Vagina (tissue), 2 donors: ENCODE measurements around the gene RFTN1.

Source experiments
- POLR2AphosphoS5 ChIP-seq, 2 donors: sonication (generic); formaldehyde crosslinking; IDR thresholded peaks; one replicate each; pipeline ENCODE4 v1.9.0; 2017; ENCODE audit warnings: antibody characterized with exemption in 2 of 2, mild to moderate bottlenecking in 2 of 2, low read depth in 1 of 2; ENCODE audit not compliant: insufficient read depth in 1 of 2
- TF ChIP-seq, protein P1 (sequence below), 3 experiments: fragments of 450-650 bp in 2 of 3; fragments of 200-600 bp in 1 of 3; sonication (generic) in 1 of 3; IDR thresholded peaks; one replicate each; pipeline ENCODE4 v1.5.1; 2017 to 2019; ENCODE audit warnings: antibody characterized with exemption in 3 of 3, mild to moderate bottlenecking in 2 of 3, moderate library complexity in 2 of 3

DNA sequence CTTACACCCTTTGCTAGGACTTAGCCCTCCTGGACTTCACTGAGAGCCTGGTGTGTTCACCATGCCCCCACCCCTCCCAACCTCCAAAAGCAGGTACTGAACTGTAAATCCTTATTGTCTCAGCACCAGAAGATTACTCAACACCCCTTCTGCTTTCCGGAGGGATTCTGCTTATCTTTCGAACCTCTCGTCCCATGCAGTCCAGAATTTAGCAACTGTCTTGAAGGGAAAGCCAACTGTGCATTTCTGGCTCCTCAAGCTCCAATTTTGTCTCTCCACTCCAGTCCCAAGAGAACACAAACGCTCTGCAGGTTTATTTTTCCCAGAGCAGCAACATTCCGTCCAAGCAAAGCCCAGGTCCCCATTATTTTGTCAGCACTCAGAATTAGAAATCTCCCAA, 49.6 kb downstream of the RFTN1 start:
- TF ChIP-seq, protein P1, sequence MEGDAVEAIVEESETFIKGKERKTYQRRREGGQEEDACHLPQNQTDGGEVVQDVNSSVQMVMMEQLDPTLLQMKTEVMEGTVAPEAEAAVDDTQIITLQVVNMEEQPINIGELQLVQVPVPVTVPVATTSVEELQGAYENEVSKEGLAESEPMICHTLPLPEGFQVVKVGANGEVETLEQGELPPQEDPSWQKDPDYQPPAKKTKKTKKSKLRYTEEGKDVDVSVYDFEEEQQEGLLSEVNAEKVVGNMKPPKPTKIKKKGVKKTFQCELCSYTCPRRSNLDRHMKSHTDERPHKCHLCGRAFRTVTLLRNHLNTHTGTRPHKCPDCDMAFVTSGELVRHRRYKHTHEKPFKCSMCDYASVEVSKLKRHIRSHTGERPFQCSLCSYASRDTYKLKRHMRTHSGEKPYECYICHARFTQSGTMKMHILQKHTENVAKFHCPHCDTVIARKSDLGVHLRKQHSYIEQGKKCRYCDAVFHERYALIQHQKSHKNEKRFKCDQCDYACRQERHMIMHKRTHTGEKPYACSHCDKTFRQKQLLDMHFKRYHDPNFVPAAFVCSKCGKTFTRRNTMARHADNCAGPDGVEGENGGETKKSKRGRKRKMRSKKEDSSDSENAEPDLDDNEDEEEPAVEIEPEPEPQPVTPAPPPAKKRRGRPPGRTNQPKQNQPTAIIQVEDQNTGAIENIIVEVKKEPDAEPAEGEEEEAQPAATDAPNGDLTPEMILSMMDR (IDR thresholded peaks at IDR 0.05), result no peak
- no peak for TF ChIP-seq POLR2AphosphoS5 (IDR thresholded peaks at IDR 0.05; ENCODE audit: insufficient read depth in 1 of 2, low read depth in 1 of 2)
